ENCODE results near the gene PLA2G2F.

PLA2G2F gene

GRCh38 chr1:20143734-20144565, 4.8 kb downstream of the PLA2G2F start:
- no peak for DNase-seq

- no peak for DNase-seq
Measured at GRCh38 chr1:20147846-20148570, 8.9 kb downstream of the PLA2G2F start.

GRCh38 chr1:20148571-20149500, 9.7 kb downstream of the PLA2G2F start:
- no peak for DNase-seq

GRCh38 chr1:20149601-20150325, 10.6 kb downstream of the PLA2G2F start:
- no peak for DNase-seq

GRCh38 chr1:20150326-20150705, 11.2 kb downstream of the PLA2G2F start:
- no peak for DNase-seq

GRCh38 chr1:20150969-20151368, 11.8 kb downstream of the PLA2G2F start:
- no peak for DNase-seq

- DNase-seq: peak; percentile 79 to 81
Measured at GRCh38 chr1:20151906-20152598, 12.9 kb downstream of the PLA2G2F start.

GRCh38 chr1:20152599-20152930, 13.4 kb downstream of the PLA2G2F start:
- DNase-seq: no peak

GRCh38 chr1:20153000-20153418, 13.9 kb downstream of the PLA2G2F start:
- peak in 1 of 2 donors; percentile 34 for DNase-seq

- DNase-seq: no peak
Measured at GRCh38 chr1:20154301-20154831, 15.2 kb downstream of the PLA2G2F start.

- DNase-seq: no peak
Measured at GRCh38 chr1:20158358-20159070, 19.4 kb downstream of the PLA2G2F start.

- DNase-seq: no peak
Measured at GRCh38 chr1:20160034-20160433, 20.9 kb downstream of the PLA2G2F start.

- DNase-seq: no peak
Measured at GRCh38 chr1:20164694-20165202, 25.6 kb downstream of the PLA2G2F start.

- DNase-seq: no peak
Measured at GRCh38 chr1:20165522-20165951, 26.4 kb downstream of the PLA2G2F start.

GRCh38 chr1:20166051-20166450, 26.9 kb downstream of the PLA2G2F start:
- DNase-seq: no peak

GRCh38 chr1:20167126-20167525, 28.0 kb downstream of the PLA2G2F start:
- no peak for DNase-seq

GRCh38 chr1:20168564-20169491, 29.7 kb downstream of the PLA2G2F start:
- no peak for DNase-seq

- no peak for DNase-seq
Measured at GRCh38 chr1:20169932-20170331, 30.8 kb downstream of the PLA2G2F start.

- no peak for DNase-seq
Measured at GRCh38 chr1:20172033-20172590, 33.0 kb downstream of the PLA2G2F start.
